Neuronal stem cell (in vitro differentiated cells): ENCODE results near the gene GPR141.

Experiments used
- DNase-seq: peaks from one replicate; pipeline ENCODE4 v3.0.0-alpha.2; 2013; ENCODE audit warnings: low spot score
- H2AFZ ChIP-seq: one replicate; pipeline ENCODE4 v1.6.1; 2013; ENCODE audit warnings: mild to moderate bottlenecking, low read length, inconsistent platforms
- H2AK5ac ChIP-seq: 2 replicates; pipeline ENCODE4 v1.6.1; 2013; ENCODE audit warnings: low read depth, mild to moderate bottlenecking, inconsistent platforms, low read length, moderate library complexity, mixed read lengths
- H2BK120ac ChIP-seq: 2 replicates; pipeline ENCODE4 v1.6.1; 2013; ENCODE audit warnings: low read depth, mild to moderate bottlenecking, inconsistent platforms, low read length, moderate library complexity, mixed read lengths
- H2BK12ac ChIP-seq: one replicate; pipeline ENCODE4 v1.6.1; 2013; ENCODE audit warnings: low read length, inconsistent platforms
- H2BK15ac ChIP-seq: 2 replicates; pipeline ENCODE4 v1.6.1; 2013; ENCODE audit warnings: mild to moderate bottlenecking, low read length, inconsistent platforms, mixed read lengths
- H2BK5ac ChIP-seq: one replicate; pipeline ENCODE4 v1.6.1; 2013; ENCODE audit warnings: inconsistent platforms, mild to moderate bottlenecking, low read length, moderate library complexity
- H3K14ac ChIP-seq: one replicate; pipeline ENCODE4 v1.6.1; 2013; ENCODE audit warnings: low read length, inconsistent platforms
- H3K18ac ChIP-seq: 2 replicates; pipeline ENCODE4 v1.6.1; 2013; ENCODE audit warnings: low read length, inconsistent platforms
- H3K23ac ChIP-seq: 2 replicates; pipeline ENCODE4 v1.6.1; 2013; ENCODE audit warnings: low read depth, mild to moderate bottlenecking, mixed read lengths, low read length, inconsistent platforms; ENCODE audit not compliant: poor library complexity
- H3K27ac ChIP-seq: replicated peaks from 3 replicates; pipeline ENCODE4 v1.5.1; 2013; ENCODE audit warnings: low read length, inconsistent platforms
- H3K27me3 ChIP-seq, 3 experiments: 2 replicates each; pipeline ENCODE4 v1.6.1; 2013; ENCODE audit warnings: low read length in 3 of 3, mild to moderate bottlenecking in 2 of 3, inconsistent platforms in 1 of 3, low read depth in 1 of 3, mixed read lengths in 1 of 3, moderate library complexity in 1 of 3; ENCODE audit not compliant: control insufficient read depth in 3 of 3, insufficient read depth in 3 of 3
- H3K36me3 ChIP-seq, 2 donors: replicated peaks in 1 of 2; 2 replicates each; pipeline ENCODE4 v1.6.1; 2013; ENCODE audit warnings: low read length in 2 of 2; ENCODE audit not compliant: control insufficient read depth in 2 of 2, insufficient read depth in 2 of 2
- H3K4ac ChIP-seq: 2 replicates; pipeline ENCODE4 v1.6.1; 2013; ENCODE audit warnings: inconsistent platforms, mild to moderate bottlenecking, low read length, moderate library complexity
- H3K4me1 ChIP-seq, 2 donors: 1 replicate in 1 of 2; 2 replicates in 1 of 2; pipeline ENCODE4 v1.6.1; 2013; ENCODE audit warnings: low read length in 2 of 2, low read depth in 1 of 2; ENCODE audit not compliant: control insufficient read depth in 2 of 2, insufficient read depth in 1 of 2
- H3K4me2 ChIP-seq: one replicate; pipeline ENCODE4 v1.6.1; 2013; ENCODE audit warnings: mild to moderate bottlenecking, low read length, inconsistent platforms; ENCODE audit not compliant: insufficient read depth, poor library complexity, severe bottlenecking
- H3K4me3 ChIP-seq, 2 donors: 2 replicates each; pipeline ENCODE4 v1.5.1; 2013; ENCODE audit warnings: low read length in 2 of 2, mild to moderate bottlenecking in 2 of 2, inconsistent platforms in 1 of 2, moderate library complexity in 1 of 2
- H3K79me1 ChIP-seq: one replicate; pipeline ENCODE4 v1.6.1; 2013; ENCODE audit warnings: low read depth, mild to moderate bottlenecking, inconsistent platforms, low read length, moderate library complexity
- H3K9ac ChIP-seq: one replicate; pipeline ENCODE4 v1.6.1; 2013; ENCODE audit warnings: mild to moderate bottlenecking, low read depth, low read length, inconsistent platforms; ENCODE audit not compliant: poor library complexity
- H3K9me3 ChIP-seq, 2 donors: replicated peaks in 1 of 2; 2 replicates each; pipeline versions ENCODE3 to v1.6.1; 2013; ENCODE audit warnings: low read length in 2 of 2, mild to moderate bottlenecking in 2 of 2, inconsistent platforms in 1 of 2, low read depth in 1 of 2, mixed read lengths in 1 of 2, moderate library complexity in 1 of 2; ENCODE audit not compliant: control insufficient read depth in 2 of 2, insufficient read depth in 1 of 2
- H4K8ac ChIP-seq: one replicate; pipeline ENCODE4 v1.6.1; 2013; ENCODE audit warnings: low read depth, mild to moderate bottlenecking, inconsistent platforms, low read length, moderate library complexity
- H4K91ac ChIP-seq: one replicate; pipeline ENCODE4 v1.6.1; 2013; ENCODE audit warnings: low read length, low read depth, mild to moderate bottlenecking, inconsistent platforms; ENCODE audit not compliant: poor library complexity
- WGBS, 2 donors: extraction: QIAGEN DNeasy Blood & Tissue Kit; methylation state at CpG; one replicate each; pipeline ENCODE4 v1.1.7; 2013; ENCODE audit warnings: missing lambda C conversion rate in 2 of 2, mixed read lengths in 1 of 2; ENCODE audit not compliant: insufficient read length in 2 of 2, insufficient replicate concordance in 1 of 2; ENCODE audit errors: extremely low coverage in 2 of 2; 5-methylcytosine and 5-hydroxymethylcytosine counted together

GPR141 gene

GRCh38 chr7:37660614-37661013 lies 23.0 kb upstream of the GPR141 start:
- Histone ChIP-seq H2BK5ac (no peak overlapping the region), H3K9ac (no peak overlapping the region), H3K27ac (no peak overlapping the region), H2BK120ac (no peak overlapping the region), H2BK15ac (no peak overlapping the region), H2AFZ (no peak overlapping the region), H3K79me1 (no peaks in the 10 kb centered on the region), H3K4me2 (no peak overlapping the region), H2BK12ac (no peak overlapping the region), H4K91ac (no peak overlapping the region), H3K36me3 (no peaks in the 10 kb centered on the region), H4K8ac (no peak overlapping the region), H2AK5ac (no peak overlapping the region), H3K18ac (no peak overlapping the region), H3K4me3 (no peak overlapping the region), H3K14ac (no peak overlapping the region), H3K27me3 (no peaks in the 10 kb centered on the region), H3K4ac (no peak overlapping the region), H3K4me1 (peaks cover 2 to 6% of the 10 kb centered on the region in 2 donors), H3K23ac (no peak overlapping the region), H3K9me3 (no peaks in the 10 kb centered on the region)
- no peak for DNase-seq
- no CpG with 5 or more reads among the region's 4 CpGs for WGBS, 2 donors

GRCh38 chr7:37663693-37664092 lies 19.9 kb upstream of the GPR141 start:
- Histone ChIP-seq H3K27ac (no peak overlapping the region), H3K36me3 (no peaks in the 10 kb centered on the region), H3K27me3 (no peaks in the 10 kb centered on the region), H2AFZ (peak overlapping the region; percentile 39), H3K79me1 (no peaks in the 10 kb centered on the region), H4K91ac (no peak overlapping the region), H4K8ac (no peak overlapping the region), H3K18ac (no peak overlapping the region), H3K9me3 (no peaks in the 10 kb centered on the region), H3K4me3 (no peak overlapping the region), H2BK5ac (no peak overlapping the region), H2BK12ac (no peak overlapping the region), H2AK5ac (no peak overlapping the region), H2BK120ac (no peak overlapping the region), H3K23ac (no peak overlapping the region), H3K14ac (no peak overlapping the region), H3K4ac (no peak overlapping the region), H3K4me2 (no peak overlapping the region), H3K9ac (no peak overlapping the region), H3K4me1 (peaks cover 3 to 6% of the 10 kb centered on the region in 2 donors), H2BK15ac (no peak overlapping the region)
- DNase-seq = no peak
- no CpG with 5 or more reads among the region's 4 CpGs for WGBS, 2 donors

GRCh38 chr7:37665352-37666022 lies 18.1 kb upstream of the GPR141 start:
- no peaks in the 10 kb centered on the region for H3K36me3 ChIP-seq
- H3K4me3 ChIP-seq = no peak overlapping the region
- H2BK12ac ChIP-seq = no peak overlapping the region
- H3K18ac ChIP-seq = no peak overlapping the region
- H2AFZ ChIP-seq = peak overlapping the region; percentile 30
- H2AK5ac ChIP-seq = no peak overlapping the region
- H2BK120ac ChIP-seq = no peak overlapping the region
- H3K4me1 ChIP-seq = peaks cover 3 to 6% of the 10 kb centered on the region in 2 donors
- no peaks in the 10 kb centered on the region for H3K9me3 ChIP-seq
- H3K14ac ChIP-seq = no peak overlapping the region
- no peak overlapping the region for H2BK15ac ChIP-seq
- H3K27ac ChIP-seq = no peak overlapping the region
- H4K91ac ChIP-seq = no peak overlapping the region
- no peak overlapping the region for H3K4me2 ChIP-seq
- no CpG with 5 or more reads among the region's 6 CpGs for WGBS, 2 donors
- no peak overlapping the region for H4K8ac ChIP-seq
- H3K79me1 ChIP-seq = no peaks in the 10 kb centered on the region
- no peaks in the 10 kb centered on the region for H3K27me3 ChIP-seq
- no peak overlapping the region for H3K4ac ChIP-seq
- no peak overlapping the region for H3K23ac ChIP-seq
- no peak overlapping the region for H3K9ac ChIP-seq
- DNase-seq = no peak
- no peak overlapping the region for H2BK5ac ChIP-seq

GRCh38 chr7:37666026-37666799 lies 17.4 kb upstream of the GPR141 start:
- WGBS, 2 donors = no CpG with 5 or more reads among the region's 8 CpGs
- no peak overlapping the region for H3K4ac ChIP-seq
- no peak overlapping the region for H3K4me3 ChIP-seq
- H2BK12ac ChIP-seq = no peak overlapping the region
- no peaks in the 10 kb centered on the region for H3K9me3 ChIP-seq
- H2AK5ac ChIP-seq = no peak overlapping the region
- H4K8ac ChIP-seq = no peak overlapping the region
- no peak overlapping the region for H3K27ac ChIP-seq
- H4K91ac ChIP-seq = no peak overlapping the region
- no peak overlapping the region for H2AFZ ChIP-seq
- H3K4me1 ChIP-seq = peaks cover 3 to 6% of the 10 kb centered on the region in 2 donors
- no peak overlapping the region for H3K23ac ChIP-seq
- H3K27me3 ChIP-seq = no peaks in the 10 kb centered on the region
- H3K4me2 ChIP-seq = no peak overlapping the region
- H2BK120ac ChIP-seq = no peak overlapping the region
- DNase-seq = no peak
- no peak overlapping the region for H2BK15ac ChIP-seq
- H3K36me3 ChIP-seq = no peaks in the 10 kb centered on the region
- H2BK5ac ChIP-seq = no peak overlapping the region
- H3K18ac ChIP-seq = no peak overlapping the region
- H3K14ac ChIP-seq = no peak overlapping the region
- H3K79me1 ChIP-seq = no peaks in the 10 kb centered on the region
- no peak overlapping the region for H3K9ac ChIP-seq
